Keratinocyte (primary cell): Measurements from ENCODE around the gene WDFY2.

Experiments
- EZH2 ChIP-seq: IDR thresholded peaks from one replicate; pipeline ENCODE4 v1.6.1; 2012; ENCODE audit warnings: inconsistent platforms, mild to moderate bottlenecking, low read length, moderate library complexity
- TF ChIP-seq, protein P1 (sequence below), 3 experiments: IDR thresholded peaks in 1 of 3; conservative IDR thresholded peaks in 1 of 3; optimal IDR thresholded peaks in 1 of 3; 2 replicates in 2 of 3; 3 replicates in 1 of 3; pipeline versions ENCODE3 to v1.5.1; 2011; ENCODE audit warnings: low read length in 3 of 3, mild to moderate bottlenecking in 3 of 3, moderate library complexity in 2 of 3, control low read depth in 1 of 3, inconsistent platforms in 1 of 3; ENCODE audit not compliant: insufficient read depth in 2 of 3; ENCODE audit errors: extremely low read depth in 1 of 3

DNA sequence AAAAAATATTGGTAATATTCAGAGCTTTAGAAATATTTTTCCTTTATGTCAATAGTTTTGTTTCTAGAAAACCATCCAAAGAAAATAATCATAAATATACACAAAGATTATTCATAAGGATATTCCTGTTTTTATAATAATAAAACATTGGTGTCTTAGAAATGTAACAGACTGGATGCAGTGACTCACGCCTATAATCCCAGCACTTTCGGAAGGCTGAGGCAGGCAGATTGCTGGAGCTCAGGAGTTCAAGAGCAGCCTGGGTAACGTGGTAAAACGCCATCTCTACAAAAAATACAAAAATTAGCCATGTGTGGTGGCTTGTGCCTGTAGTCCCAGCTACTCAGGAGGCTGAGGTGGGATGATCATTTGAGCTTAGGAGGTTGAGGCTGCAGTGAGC, 112.9 kb downstream of the WDFY2 start:
- TF ChIP-seq, protein P1, sequence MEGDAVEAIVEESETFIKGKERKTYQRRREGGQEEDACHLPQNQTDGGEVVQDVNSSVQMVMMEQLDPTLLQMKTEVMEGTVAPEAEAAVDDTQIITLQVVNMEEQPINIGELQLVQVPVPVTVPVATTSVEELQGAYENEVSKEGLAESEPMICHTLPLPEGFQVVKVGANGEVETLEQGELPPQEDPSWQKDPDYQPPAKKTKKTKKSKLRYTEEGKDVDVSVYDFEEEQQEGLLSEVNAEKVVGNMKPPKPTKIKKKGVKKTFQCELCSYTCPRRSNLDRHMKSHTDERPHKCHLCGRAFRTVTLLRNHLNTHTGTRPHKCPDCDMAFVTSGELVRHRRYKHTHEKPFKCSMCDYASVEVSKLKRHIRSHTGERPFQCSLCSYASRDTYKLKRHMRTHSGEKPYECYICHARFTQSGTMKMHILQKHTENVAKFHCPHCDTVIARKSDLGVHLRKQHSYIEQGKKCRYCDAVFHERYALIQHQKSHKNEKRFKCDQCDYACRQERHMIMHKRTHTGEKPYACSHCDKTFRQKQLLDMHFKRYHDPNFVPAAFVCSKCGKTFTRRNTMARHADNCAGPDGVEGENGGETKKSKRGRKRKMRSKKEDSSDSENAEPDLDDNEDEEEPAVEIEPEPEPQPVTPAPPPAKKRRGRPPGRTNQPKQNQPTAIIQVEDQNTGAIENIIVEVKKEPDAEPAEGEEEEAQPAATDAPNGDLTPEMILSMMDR (optimal IDR thresholded peaks at IDR 0.05 in 1 of 3, IDR thresholded peaks at IDR 0.05 in 1 of 3, conservative IDR thresholded peaks at IDR 0.05 in 1 of 3; ENCODE audit: extremely low read depth in 1 of 3, insufficient read depth in 2 of 3, low read length in 3 of 3), result no peak
- TF ChIP-seq EZH2, result no peak
